H1 (cell line): Measurements from ENCODE around the gene ARSB. TPM values are rescaled to one million over a fixed set of nuclear protein-coding genes. Genes with fewer than 3 reads are reported as not detected.

ENCODE experiments used
- CTCF ChIA-PET: fragments of 300-600 bp; sonication (Branson Sonifier 250); formaldehyde crosslinking; loops from one replicate; lab custom pipeline; 2021; ENCODE audit not compliant: partially characterized antibody; lab: Charles Lee
- POLR2A ChIA-PET: fragments of 300-600 bp; sonication (Branson Sonifier 250); formaldehyde crosslinking; loops from one replicate; lab custom pipeline; 2021; ENCODE audit warnings: inconsistent platforms; ENCODE audit not compliant: partially characterized antibody; lab: Charles Lee
- DNase-seq, 2 experiments: peaks; one replicate each; pipeline versions ENCODE4 v3.0.0 to v3.0.0-alpha.2; 2010 to 2022; ENCODE audit warnings: low spot score in 2 of 2, low read depth in 1 of 2, mixed read lengths in 1 of 2
- FAIRE-seq: peaks from 2 replicates; lab custom pipeline; 2011; peaks lifted over from hg19 to GRCh38; lab: Jason Lieb, UNC
- H2AFZ ChIP-seq: 2 replicates; pipeline ENCODE4 v1.8.1; 2012; ENCODE audit warnings: low read length, inconsistent platforms
- H2AK5ac ChIP-seq: 2 replicates; pipeline ENCODE4 v1.6.1; 2013; ENCODE audit warnings: low read depth, low read length
- H2BK120ac ChIP-seq: replicated peaks from 2 replicates; pipeline ENCODE3; 2013; ENCODE audit warnings: low read depth, low read length, inconsistent platforms
- H2BK12ac ChIP-seq: 2 replicates; pipeline ENCODE4 v1.6.1; 2013; ENCODE audit warnings: low read depth, low read length
- H2BK15ac ChIP-seq: 2 replicates; pipeline ENCODE4 v1.6.1; 2013; ENCODE audit warnings: low read length
- H2BK20ac ChIP-seq: 2 replicates; pipeline ENCODE4 v1.6.1; 2013; ENCODE audit warnings: low read length
- H2BK5ac ChIP-seq: 2 replicates; pipeline ENCODE4 v1.6.1; 2013; ENCODE audit warnings: low read depth, low read length
- H3K14ac ChIP-seq: 2 replicates; pipeline ENCODE4 v1.6.1; 2013; ENCODE audit warnings: inconsistent platforms; ENCODE audit not compliant: insufficient read length
- H3K18ac ChIP-seq: 2 replicates; pipeline ENCODE4 v1.6.1; 2013; ENCODE audit warnings: low read length; ENCODE audit errors: extremely low read depth
- H3K23ac ChIP-seq: 2 replicates; pipeline ENCODE4 v1.6.1; 2013; ENCODE audit warnings: inconsistent platforms; ENCODE audit not compliant: insufficient read length
- H3K23me2 ChIP-seq: 2 replicates; pipeline ENCODE4 v1.6.1; 2013; ENCODE audit warnings: low read depth, low read length
- H3K27ac ChIP-seq: 2 replicates; pipeline ENCODE4 v1.6.1; 2011; ENCODE audit warnings: low read depth, low read length, inconsistent platforms
- H3K27me3 ChIP-seq, 4 experiments: replicated peaks in 1 of 4; 1 replicate in 1 of 4; 2 replicates in 3 of 4; pipeline versions ENCODE4 v1.6.1 to v1.8.1; 2011 to 2013; ENCODE audit warnings: low read length in 3 of 4, mild to moderate bottlenecking in 3 of 4, inconsistent platforms in 2 of 4, mixed read lengths in 2 of 4, moderate library complexity in 1 of 4; ENCODE audit not compliant: control insufficient read depth in 3 of 4, insufficient read depth in 3 of 4; ENCODE audit errors: extremely low read depth in 1 of 4
- H3K36me3 ChIP-seq, 4 experiments: 2 replicates each; pipeline versions ENCODE4 v1.6.1 to v1.8.1; 2011 to 2013; ENCODE audit warnings: mild to moderate bottlenecking in 4 of 4, low read length in 3 of 4, moderate library complexity in 2 of 4, control low read depth in 1 of 4, inconsistent platforms in 1 of 4; ENCODE audit not compliant: insufficient read depth in 4 of 4, control insufficient read depth in 2 of 4
- H3K4ac ChIP-seq: replicated peaks from 2 replicates; pipeline ENCODE3; 2013; ENCODE audit warnings: low read length, low read depth, mixed read lengths, inconsistent platforms; ENCODE audit not compliant: insufficient read length
- H3K4me1 ChIP-seq, 4 experiments: replicated peaks in 1 of 4; 1 replicate in 1 of 4; 2 replicates in 3 of 4; pipeline versions ENCODE4 v1.6.1 to v1.8.1; 2011 to 2013; ENCODE audit warnings: low read length in 3 of 4, inconsistent platforms in 2 of 4, mixed read lengths in 1 of 4; ENCODE audit not compliant: insufficient read depth in 4 of 4, control insufficient read depth in 3 of 4
- H3K4me2 ChIP-seq, 2 experiments: 2 replicates each; pipeline versions ENCODE4 v1.6.1 to v1.8.1; 2011 to 2013; ENCODE audit warnings: low read depth in 2 of 2, low read length in 2 of 2, control low read depth in 1 of 2, inconsistent platforms in 1 of 2, mild to moderate bottlenecking in 1 of 2; ENCODE audit not compliant: insufficient read depth in 1 of 2
- H3K4me3 ChIP-seq, 4 experiments: fragments of 200-600, 300-600 bp in 1 of 4; sonication (generic), shearing (Covaris generic), sonication (Bioruptor Twin) in 1 of 4; 2 replicates each; pipeline versions ENCODE4 v1.5.1 to v1.8.1; 2011 to 2016; ENCODE audit warnings: low read length in 4 of 4, low read depth in 3 of 4, control low read depth in 2 of 4, inconsistent platforms in 2 of 4, mild to moderate bottlenecking in 2 of 4, mixed read lengths in 1 of 4, moderate library complexity in 1 of 4; ENCODE audit not compliant: insufficient read depth in 2 of 4; ENCODE audit errors: extremely low read depth in 1 of 4
- H3K56ac ChIP-seq: replicated peaks from 2 replicates; pipeline ENCODE3; 2013; ENCODE audit warnings: low read depth, mild to moderate bottlenecking, mixed read lengths, low read length, inconsistent platforms; ENCODE audit not compliant: insufficient read length
- H3K79me1 ChIP-seq: 2 replicates; pipeline ENCODE4 v1.6.1; 2013; ENCODE audit warnings: low read depth, low read length, control low read depth
- H3K79me2 ChIP-seq, 2 experiments: 2 replicates each; pipeline versions ENCODE4 v1.6.1 to v1.8.1; 2012 to 2013; ENCODE audit warnings: low read length in 2 of 2, mild to moderate bottlenecking in 2 of 2, inconsistent platforms in 1 of 2; ENCODE audit not compliant: insufficient read depth in 2 of 2, control insufficient read depth in 1 of 2
- H3K9ac ChIP-seq, 4 experiments: replicated peaks in 1 of 4; 1 replicate in 1 of 4; 2 replicates in 3 of 4; pipeline versions ENCODE4 v1.6.1 to v1.8.1; 2011 to 2013; ENCODE audit warnings: low read depth in 3 of 4, low read length in 3 of 4, control low read depth in 2 of 4, mild to moderate bottlenecking in 2 of 4, moderate library complexity in 2 of 4, inconsistent platforms in 1 of 4; ENCODE audit errors: extremely low read depth in 1 of 4
- H3K9me3 ChIP-seq, 2 experiments: 2 replicates each; pipeline versions ENCODE4 v1.6.1 to v1.8.1; 2012 to 2013; ENCODE audit warnings: mild to moderate bottlenecking in 2 of 2, moderate library complexity in 2 of 2, control low read depth in 1 of 2, inconsistent platforms in 1 of 2, low read depth in 1 of 2, low read length in 1 of 2, mixed read lengths in 1 of 2; ENCODE audit not compliant: insufficient read depth in 2 of 2
- H4K20me1 ChIP-seq, 2 experiments: replicated peaks in 1 of 2; 2 replicates each; pipeline versions ENCODE3 to v1.8.1; 2011 to 2013; ENCODE audit warnings: inconsistent platforms in 2 of 2, low read length in 2 of 2, mild to moderate bottlenecking in 1 of 2; ENCODE audit not compliant: insufficient read depth in 2 of 2, control insufficient read depth in 1 of 2
- H4K5ac ChIP-seq: 2 replicates; pipeline ENCODE4 v1.6.1; 2013; ENCODE audit warnings: low read length, low read depth, mixed read lengths, inconsistent platforms; ENCODE audit not compliant: insufficient read length
- H4K8ac ChIP-seq: 2 replicates; pipeline ENCODE4 v1.8.0; 2013; ENCODE audit warnings: mild to moderate bottlenecking, moderate library complexity, low read length, inconsistent platforms; ENCODE audit not compliant: insufficient read depth; ENCODE audit errors: extremely low read depth
- H4K91ac ChIP-seq: replicated peaks from 2 replicates; pipeline ENCODE3; 2013; ENCODE audit warnings: low read length, mixed read lengths, inconsistent platforms; ENCODE audit not compliant: insufficient read length
- BACH1 ChIP-seq: IDR thresholded peaks from 2 replicates; pipeline ENCODE4 v1.6.1; 2012; ENCODE audit warnings: low read length, improper control_type of control experiment
- CBX5 ChIP-seq: fragments of 300-800, 300-1000 bp; sonication (generic); IDR thresholded peaks from 2 replicates; pipeline ENCODE4 v1.7.1; 2016; ENCODE audit warnings: antibody characterized with exemption, low read length, low read depth
- CHD1 ChIP-seq: IDR thresholded peaks from 2 replicates; pipeline ENCODE4 v1.6.1; 2012; ENCODE audit warnings: low read depth, low read length, improper control_type of control experiment
- PHF8 ChIP-seq: fragments of 200-600 bp; sonication (generic); conservative IDR thresholded peaks from 2 replicates; pipeline ENCODE4 v1.7.1; 2012; ENCODE audit warnings: low read depth, mild to moderate bottlenecking, inconsistent platforms, low read length, moderate library complexity
- POLR2A ChIP-seq, 2 experiments: IDR thresholded peaks; 1 replicate in 1 of 2; 2 replicates in 1 of 2; pipeline ENCODE4 v1.6.1; 2011; ENCODE audit warnings: low read depth in 2 of 2, low read length in 2 of 2, mild to moderate bottlenecking in 2 of 2; ENCODE audit errors: control extremely low read depth in 1 of 2
- SIRT6 ChIP-seq: IDR thresholded peaks from one replicate; pipeline ENCODE4 v1.7.1; 2012; ENCODE audit warnings: low read length, inconsistent platforms
- TBP ChIP-seq: IDR thresholded peaks from 2 replicates; pipeline ENCODE4 v1.6.1; 2011; ENCODE audit warnings: low read depth, low read length, improper control_type of control experiment
- WGBS, 2 experiments: shearing (Covaris generic) in 1 of 2; methylation state at CpG; one replicate each; pipeline versions ENCODE4 v1.1.6 to v1.1.7; 2013 to 2015; ENCODE audit warnings: low lambda C conversion rate in 2 of 2, mixed read lengths in 2 of 2, inconsistent platforms in 1 of 2, low coverage in 1 of 2, missing lambda C conversion rate in 1 of 2; ENCODE audit not compliant: insufficient replicate concordance in 2 of 2, insufficient coverage in 1 of 2, insufficient read length in 1 of 2; ENCODE audit errors: extremely low coverage in 1 of 2, missing lambda C conversion rate in 1 of 2; 5-methylcytosine and 5-hydroxymethylcytosine counted together
- polyA plus RNA-seq, 7 experiments: library from polyadenylated mRNA; depleted of rRNA in 3 of 7; stranded (reverse) in 5 of 7; unstranded in 2 of 7; fragments of >200 nt in 5 of 7; fragments of 200-250 nt in 2 of 7; gene quantifications; 1 replicate in 5 of 7; 2 replicates in 1 of 7; 4 replicates in 1 of 7; pipeline versions ENCODE4 v1.2.1 to v1.2.3, GENCODE V29; 2011 to 2013; ENCODE audit warnings: missing spikeins in 2 of 7, mixed read lengths in 2 of 7
- total RNA-seq: library from RNA; stranded (reverse); fragmentation: NEBNext Ultra II Directional; extraction: Animal tissue kit (Norgen Biotek cat#: 25700); gene quantifications from 2 replicates; pipeline ENCODE4 v1.2.1, GENCODE V29; 2021
- TF ChIP-seq, protein P1 (sequence below): IDR thresholded peaks from 2 replicates; pipeline ENCODE4 v1.6.1; 2012; ENCODE audit warnings: inconsistent platforms

ARSB gene
- total and polyA plus RNA-seq, 2 of the 8 experiments (the other 6 are each of a cell fraction or from before 2014, with no cell fraction given): 6.4 to 13.9 TPM

DNA sequence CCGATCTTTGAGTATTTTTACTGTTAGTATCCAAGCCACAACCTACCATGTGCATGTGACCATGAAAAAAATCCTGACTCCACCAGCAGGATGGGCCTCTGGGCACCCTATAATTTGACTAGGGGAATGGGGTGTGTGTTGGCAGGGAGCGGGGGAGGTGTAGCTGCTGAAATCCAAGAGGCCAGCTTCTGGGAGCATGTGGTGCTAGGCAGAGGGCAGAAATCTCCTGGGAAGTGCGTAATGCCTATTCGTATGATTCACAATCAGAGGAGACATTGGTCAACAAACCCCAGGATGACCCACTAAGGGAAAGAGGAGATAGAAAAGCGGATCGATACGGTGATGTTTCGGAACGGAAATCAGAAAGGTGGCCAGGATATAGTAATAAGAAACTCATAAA lies 149.9 kb downstream of the ARSB start:
- Histone ChIP-seq H3K9ac (no peak overlapping the region), H3K4me1 (0 out of 7 replicates have a peak, but pooled peaks cover 0 to 3% (median 0%) of the 10 kb centered on the region in 4 experiments), H2BK5ac (no peak overlapping the region), H3K36me3 (no peaks in the 10 kb centered on the region), H3K27me3 (no peaks in the 10 kb centered on the region), H3K79me2 (no peaks in the 10 kb centered on the region), H3K79me1 (no peaks in the 10 kb centered on the region), H3K56ac (no peak overlapping the region), H3K4me3 (no peak overlapping the region), H3K14ac (no peak overlapping the region), H3K9me3 (no peaks in the 10 kb centered on the region), H3K27ac (no peak overlapping the region), H3K4me2 (no peak overlapping the region), H2AFZ (no peak overlapping the region), H3K4ac (no peak overlapping the region), H2BK20ac (no peak overlapping the region), H2BK12ac (no peak overlapping the region), H3K23me2 (no peaks in the 10 kb centered on the region), H4K8ac (no peak overlapping the region), H3K23ac (no peak overlapping the region), H2AK5ac (no peak overlapping the region), H3K18ac (no peak overlapping the region), H4K91ac (no peak overlapping the region), H2BK120ac (no peak overlapping the region), H4K5ac (no peak overlapping the region), H4K20me1 (no peaks in the 10 kb centered on the region), H2BK15ac (no peak overlapping the region)
- WGBS, 2 experiments: 97% methylated on average over 9 of the region's 9 CpGs; no CpG with 5 or more reads in 1 of the 2 experiments
- no peak for FAIRE-seq
- DNase-seq: no peak
- ChIA-PET POLR2A (no interaction called here), CTCF (no interaction called here)
- TF ChIP-seq PHF8 (no peak), TBP (no peak), POLR2A (IDR thresholded peaks at IDR 0.05; ENCODE audit: control extremely low read depth in 1 of 2, low read depth in 2 of 2, low read length in 2 of 2) (no peak), CHD1 (no peak), BACH1 (no peak), SIRT6 (no peak), CBX5 (no peak)
- TF ChIP-seq, protein P1, sequence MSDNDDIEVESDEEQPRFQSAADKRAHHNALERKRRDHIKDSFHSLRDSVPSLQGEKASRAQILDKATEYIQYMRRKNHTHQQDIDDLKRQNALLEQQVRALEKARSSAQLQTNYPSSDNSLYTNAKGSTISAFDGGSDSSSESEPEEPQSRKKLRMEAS: no peak
